ENCODE data around the gene TNRC6B. TPM values are rescaled to one million over a fixed set of nuclear protein-coding genes. Genes with fewer than 3 reads are reported as not detected.

The TNRC6B gene
- total and polyA plus RNA-seq, 2 of the 13 experiments (the other 11 are each of a cell fraction or from before 2014, with no cell fraction given) = 8.9 to 13.2 TPM

DNA sequence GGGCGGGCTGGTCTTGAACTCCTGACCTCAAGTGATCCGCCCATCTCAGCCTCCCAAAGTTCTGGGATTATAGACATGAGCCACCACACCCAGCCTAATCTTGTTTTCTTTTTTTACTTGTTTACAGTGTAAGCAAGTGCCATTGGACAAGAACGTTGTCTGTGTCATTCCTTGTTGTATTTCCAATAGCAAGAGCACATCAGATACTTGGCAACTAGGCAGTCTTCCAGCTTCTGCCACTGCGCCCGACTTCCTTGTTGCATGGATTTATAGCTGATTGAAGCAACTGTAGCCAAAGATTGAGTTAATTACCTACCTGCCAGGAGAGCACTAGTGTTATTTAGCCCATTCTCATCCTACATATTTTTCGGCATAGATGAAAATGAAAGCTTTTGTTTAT, 189.6 kb downstream of the TNRC6B start (continued):
- TF ChIP-seq, protein P1, sequence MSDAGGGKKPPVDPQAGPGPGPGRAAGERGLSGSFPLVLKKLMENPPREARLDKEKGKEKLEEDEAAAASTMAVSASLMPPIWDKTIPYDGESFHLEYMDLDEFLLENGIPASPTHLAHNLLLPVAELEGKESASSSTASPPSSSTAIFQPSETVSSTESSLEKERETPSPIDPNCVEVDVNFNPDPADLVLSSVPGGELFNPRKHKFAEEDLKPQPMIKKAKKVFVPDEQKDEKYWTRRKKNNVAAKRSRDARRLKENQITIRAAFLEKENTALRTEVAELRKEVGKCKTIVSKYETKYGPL (CRISPR knock-in tag; IDR thresholded peaks at IDR 0.05) = no peak
- no peak for TF ChIP-seq PRPF4 (IDR thresholded peaks at IDR 0.05; ENCODE audit: low read depth, low read length, poor library complexity, severe bottlenecking)

DNA sequence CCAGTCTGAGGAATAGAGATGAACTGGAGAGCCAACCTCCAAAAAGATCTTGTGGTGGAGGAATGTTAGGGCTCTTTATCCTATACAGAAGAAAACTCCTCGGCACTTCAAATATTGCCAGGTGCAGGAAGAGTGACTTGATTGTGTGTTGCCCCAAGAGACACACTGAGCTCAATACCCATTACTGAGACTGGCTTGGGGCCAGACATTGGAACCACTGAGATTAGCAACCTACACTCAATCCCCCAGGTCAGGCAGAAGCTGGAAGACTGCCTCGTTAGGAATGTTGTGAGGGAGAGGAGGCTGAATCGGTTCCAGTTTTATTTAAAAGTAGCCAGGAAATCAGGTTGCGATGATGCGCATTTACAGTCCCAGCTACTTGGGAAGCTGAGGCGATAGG, 190.3 kb downstream of the TNRC6B start:
- in situ Hi-C loops (cut with HindIII; ENCODE audit: extremely low pct_ligation_motif_present, low pct_unique_long_range_greater_than_20kb) (no loop called here), intact Hi-C loops (cut with micrococcal nuclease; ENCODE audit: unreplicated experiment) (no loop called here)
- FAIRE-seq (no peak), DNase-seq (ENCODE audit: low spot score) (no peak), ATAC-seq (no peak)
- Histone ChIP-seq H3K4me3 (replicated peaks in 1 of 3; ENCODE audit: insufficient read depth in 1 of 3, low read depth in 2 of 3, low read length in 3 of 3) (no peak overlapping the region), H3K4me2 (ENCODE audit: low read depth, low read length) (no peak overlapping the region), H3K27me3 (ENCODE audit: control insufficient read depth in 1 of 2, insufficient read depth in 2 of 2, low read length in 2 of 2) (no peaks in the 10 kb centered on the region; a peak in 1 of 5 replicates), H3K27ac (ENCODE audit: extremely low read length, insufficient read depth, low read length) (no peak overlapping the region), H2AFZ (ENCODE audit: low read length) (no peak overlapping the region), H4K20me1 (ENCODE audit: insufficient read depth, low read length) (no peaks in the 10 kb centered on the region), H3K79me2 (ENCODE audit: insufficient read depth, low read length) (peaks cover 4% of the 10 kb centered on the region), H3K4me1 (ENCODE audit: insufficient read depth, low read length) (no peaks in the 10 kb centered on the region), H3K9me3 (ENCODE audit: low read length) (no peaks in the 10 kb centered on the region), H3K9ac (ENCODE audit: insufficient read depth, low read depth, low read length) (no peak overlapping the region), H3K36me3 (replicated peaks in 1 of 2; ENCODE audit: control insufficient read depth in 1 of 2, insufficient read depth in 2 of 2, low read length in 2 of 2) (peaks cover 20 to 56% of the 10 kb centered on the region in 2 experiments)
- POLR2A ChIA-PET = no interaction called here
- CTCF ChIA-PET (ENCODE audit: low intra/inter-chr PET ratio, low total read pairs) = no interaction called here
- no TSS peak for BruUV-seq (replicated peaks)
- WGBS (ENCODE audit: low lambda C conversion rate) = 99% methylated on average over 6 of the region's 6 CpGs
- TF ChIP-seq FOSL1 (CRISPR knock-in tag; IDR thresholded peaks at IDR 0.05; ENCODE audit: borderline replicate concordance) (no peak), ZNF335 (CRISPR knock-in tag; IDR thresholded peaks at IDR 0.05) (no peak), CENPT (CRISPR knock-in tag; IDR thresholded peaks at IDR 0.05; ENCODE audit: low read depth) (no peak), NCOA5 (CRISPR knock-in tag; IDR thresholded peaks at IDR 0.05) (no peak), TOE1 (CRISPR knock-in tag; IDR thresholded peaks at IDR 0.05) (no peak), ISX (CRISPR knock-in tag; conservative IDR thresholded peaks at IDR 0.05) (no peak), MIER3 (CRISPR knock-in tag; IDR thresholded peaks at IDR 0.05; ENCODE audit: borderline replicate concordance) (no peak), ATF7-NPFF (CRISPR knock-in tag; IDR thresholded peaks at IDR 0.05; ENCODE audit: low read depth) (no peak), TBP (CRISPR knock-in tag; IDR thresholded peaks at IDR 0.05) (no peak), ZNF337 (CRISPR knock-in tag; IDR thresholded peaks at IDR 0.05; ENCODE audit: borderline replicate concordance, low read depth) (no peak), EEA1 (CRISPR knock-in tag; IDR thresholded peaks at IDR 0.05; ENCODE audit: borderline replicate concordance) (no peak)
- TF ChIP-seq, protein P2, sequence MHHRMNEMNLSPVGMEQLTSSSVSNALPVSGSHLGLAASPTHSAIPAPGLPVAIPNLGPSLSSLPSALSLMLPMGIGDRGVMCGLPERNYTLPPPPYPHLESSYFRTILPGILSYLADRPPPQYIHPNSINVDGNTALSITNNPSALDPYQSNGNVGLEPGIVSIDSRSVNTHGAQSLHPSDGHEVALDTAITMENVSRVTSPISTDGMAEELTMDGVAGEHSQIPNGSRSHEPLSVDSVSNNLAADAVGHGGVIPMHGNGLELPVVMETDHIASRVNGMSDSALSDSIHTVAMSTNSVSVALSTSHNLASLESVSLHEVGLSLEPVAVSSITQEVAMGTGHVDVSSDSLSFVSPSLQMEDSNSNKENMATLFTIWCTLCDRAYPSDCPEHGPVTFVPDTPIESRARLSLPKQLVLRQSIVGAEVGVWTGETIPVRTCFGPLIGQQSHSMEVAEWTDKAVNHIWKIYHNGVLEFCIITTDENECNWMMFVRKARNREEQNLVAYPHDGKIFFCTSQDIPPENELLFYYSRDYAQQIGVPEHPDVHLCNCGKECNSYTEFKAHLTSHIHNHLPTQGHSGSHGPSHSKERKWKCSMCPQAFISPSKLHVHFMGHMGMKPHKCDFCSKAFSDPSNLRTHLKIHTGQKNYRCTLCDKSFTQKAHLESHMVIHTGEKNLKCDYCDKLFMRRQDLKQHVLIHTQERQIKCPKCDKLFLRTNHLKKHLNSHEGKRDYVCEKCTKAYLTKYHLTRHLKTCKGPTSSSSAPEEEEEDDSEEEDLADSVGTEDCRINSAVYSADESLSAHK (CRISPR knock-in tag; IDR thresholded peaks at IDR 0.05; ENCODE audit: borderline replicate concordance) = no peak
- TF ChIP-seq, protein P3, sequence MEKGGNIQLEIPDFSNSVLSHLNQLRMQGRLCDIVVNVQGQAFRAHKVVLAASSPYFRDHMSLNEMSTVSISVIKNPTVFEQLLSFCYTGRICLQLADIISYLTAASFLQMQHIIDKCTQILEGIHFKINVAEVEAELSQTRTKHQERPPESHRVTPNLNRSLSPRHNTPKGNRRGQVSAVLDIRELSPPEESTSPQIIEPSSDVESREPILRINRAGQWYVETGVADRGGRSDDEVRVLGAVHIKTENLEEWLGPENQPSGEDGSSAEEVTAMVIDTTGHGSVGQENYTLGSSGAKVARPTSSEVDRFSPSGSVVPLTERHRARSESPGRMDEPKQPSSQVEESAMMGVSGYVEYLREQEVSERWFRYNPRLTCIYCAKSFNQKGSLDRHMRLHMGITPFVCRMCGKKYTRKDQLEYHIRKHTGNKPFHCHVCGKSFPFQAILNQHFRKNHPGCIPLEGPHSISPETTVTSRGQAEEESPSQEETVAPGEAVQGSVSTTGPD (CRISPR knock-in tag; IDR thresholded peaks at IDR 0.05) = no peak
- TF ChIP-seq, protein P4, sequence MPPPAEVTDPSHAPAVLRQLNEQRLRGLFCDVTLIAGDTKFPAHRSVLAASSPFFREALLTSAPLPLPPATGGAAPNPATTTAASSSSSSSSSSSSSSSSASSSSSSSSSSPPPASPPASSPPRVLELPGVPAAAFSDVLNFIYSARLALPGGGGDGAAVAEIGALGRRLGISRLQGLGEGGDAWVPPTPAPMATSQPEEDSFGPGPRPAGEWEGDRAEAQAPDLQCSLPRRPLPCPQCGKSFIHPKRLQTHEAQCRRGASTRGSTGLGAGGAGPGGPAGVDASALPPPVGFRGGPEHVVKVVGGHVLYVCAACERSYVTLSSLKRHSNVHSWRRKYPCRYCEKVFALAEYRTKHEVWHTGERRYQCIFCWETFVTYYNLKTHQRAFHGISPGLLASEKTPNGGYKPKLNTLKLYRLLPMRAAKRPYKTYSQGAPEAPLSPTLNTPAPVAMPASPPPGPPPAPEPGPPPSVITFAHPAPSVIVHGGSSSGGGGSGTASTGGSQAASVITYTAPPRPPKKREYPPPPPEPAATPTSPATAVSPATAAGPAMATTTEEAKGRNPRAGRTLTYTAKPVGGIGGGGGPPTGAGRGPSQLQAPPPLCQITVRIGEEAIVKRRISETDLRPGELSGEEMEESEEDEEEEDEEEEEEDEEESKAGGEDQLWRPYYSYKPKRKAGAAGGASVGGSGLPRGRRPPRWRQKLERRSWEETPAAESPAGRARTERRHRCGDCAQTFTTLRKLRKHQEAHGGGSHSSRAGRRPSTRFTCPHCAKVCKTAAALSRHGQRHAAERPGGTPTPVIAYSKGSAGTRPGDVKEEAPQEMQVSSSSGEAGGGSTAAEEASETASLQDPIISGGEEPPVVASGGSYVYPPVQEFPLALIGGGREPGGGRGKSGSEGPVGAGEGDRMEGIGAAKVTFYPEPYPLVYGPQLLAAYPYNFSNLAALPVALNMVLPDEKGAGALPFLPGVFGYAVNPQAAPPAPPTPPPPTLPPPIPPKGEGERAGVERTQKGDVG (CRISPR knock-in tag; IDR thresholded peaks at IDR 0.05; ENCODE audit: borderline replicate concordance) = no peak
